GM23338 (cell line): Measurements from ENCODE around the gene SCARF1. TPM values are rescaled to one million over a fixed set of nuclear protein-coding genes. Genes with fewer than 3 reads are reported as not detected.
A peak's percentile ranks its signal among the peaks of the same experiment; 100 is the strongest.

ENCODE experiments used
- ATAC-seq: fragments of 200-7000 bp; cut with Tn5 transposase; 3 replicates; pipeline ENCODE4 v1.9.1; 2020
- DNase-seq: peaks from one replicate; pipeline ENCODE4 v3.0.0-alpha.2; 2015; ENCODE audit warnings: low spot score
- H2AFZ ChIP-seq: fragments of 200-600 bp; sonication (generic); 2 replicates; pipeline ENCODE4 v1.8.0; 2016; ENCODE audit warnings: antibody characterized with exemption, mild to moderate bottlenecking, moderate library complexity
- H3F3A ChIP-seq: fragments of 200-600 bp; sonication (generic); replicated peaks from 2 replicates; pipeline ENCODE4 v1.8.0; 2017; ENCODE audit warnings: antibody characterized with exemption, mixed run types, low read depth
- H3K27ac ChIP-seq: fragments of 200-600 bp; sonication (generic); 2 replicates; pipeline ENCODE4 v1.6.1; 2016; ENCODE audit warnings: low read depth
- H3K27me3 ChIP-seq: fragments of 200-600 bp; sonication (generic); 2 replicates; pipeline ENCODE4 v1.8.0; 2016; ENCODE audit warnings: mild to moderate bottlenecking, mixed run types, moderate library complexity; ENCODE audit not compliant: insufficient read depth
- H3K36me3 ChIP-seq: fragments of 200-600 bp; sonication (generic); 2 replicates; pipeline ENCODE4 v1.8.0; 2016; ENCODE audit warnings: mild to moderate bottlenecking; ENCODE audit not compliant: insufficient read depth
- H3K4me1 ChIP-seq: fragments of 200-600 bp; sonication (generic); 2 replicates; pipeline ENCODE4 v1.8.0; 2016; ENCODE audit warnings: mild to moderate bottlenecking, moderate library complexity; ENCODE audit not compliant: insufficient read depth
- H3K4me2 ChIP-seq: fragments of 200-600 bp; sonication (generic); 2 replicates; pipeline ENCODE4 v1.7.1; 2017; ENCODE audit warnings: mixed run types
- H3K4me3 ChIP-seq: fragments of 200-600 bp; sonication (generic); 2 replicates; pipeline ENCODE4 v1.6.1; 2016; ENCODE audit warnings: mixed run types
- H3K79me2 ChIP-seq: fragments of 200-600 bp; sonication (generic); replicated peaks from 2 replicates; pipeline ENCODE4 v1.8.0; 2017; ENCODE audit warnings: mild to moderate bottlenecking; ENCODE audit not compliant: insufficient read depth
- H3K9me2 ChIP-seq: fragments of 200-600 bp; sonication (generic); 2 replicates; pipeline ENCODE4 v1.8.0; 2017; ENCODE audit not compliant: insufficient read depth
- H4K20me1 ChIP-seq: fragments of 200-600 bp; sonication (generic); replicated peaks from 2 replicates; pipeline ENCODE4 v1.8.0; 2017; ENCODE audit warnings: mild to moderate bottlenecking; ENCODE audit not compliant: insufficient read depth
- H3K27ac Mint-ChIP-seq: 2 replicates; pipeline ENCODE4 v1.8.0; 2020; ENCODE audit warnings: inconsistent platforms, mild to moderate bottlenecking, moderate library complexity, mixed read lengths
- H3K27me3 Mint-ChIP-seq: 3 replicates; pipeline ENCODE4 v1.8.0; 2022; ENCODE audit warnings: low read depth, mild to moderate bottlenecking, moderate library complexity, mixed read lengths, inconsistent platforms; ENCODE audit not compliant: insufficient read depth, poor library complexity
- H3K36me3 Mint-ChIP-seq: 3 replicates; pipeline ENCODE4 v1.8.0; 2021; ENCODE audit warnings: low read depth, mild to moderate bottlenecking, inconsistent platforms, moderate library complexity, mixed read lengths
- H3K4me1 Mint-ChIP-seq: 3 replicates; pipeline ENCODE4 v1.8.0; 2020; ENCODE audit warnings: mild to moderate bottlenecking, inconsistent platforms, mixed read lengths
- H3K4me3 Mint-ChIP-seq: 3 replicates; pipeline ENCODE4 v1.8.0; 2021; ENCODE audit warnings: moderate library complexity, mild to moderate bottlenecking, inconsistent platforms, mixed read lengths
- H3K9me3 Mint-ChIP-seq: 3 replicates; pipeline ENCODE4 v1.8.0; 2020; ENCODE audit warnings: moderate library complexity, mild to moderate bottlenecking, inconsistent platforms, mixed read lengths
- CREB1 ChIP-seq: fragments of 250-450 bp; sonication (Bioruptor Pico); IDR thresholded peaks from 2 replicates; pipeline ENCODE4 v1.5.0; 2020; ENCODE audit warnings: low read depth, mild to moderate bottlenecking, moderate library complexity
- CTCF ChIP-seq, 2 experiments: fragments of 200-600 bp in 1 of 2; sonication (generic) in 1 of 2; conservative IDR thresholded peaks; 2 replicates each; pipeline versions ENCODE4 v1.5.1 to v1.6.1; 2016 to 2017; ENCODE audit warnings: antibody characterized with exemption in 2 of 2, low read depth in 2 of 2, mild to moderate bottlenecking in 2 of 2, moderate library complexity in 1 of 2
- EZH2 ChIP-seq: fragments of 200-600 bp; sonication (generic); IDR thresholded peaks from one replicate; pipeline ENCODE4 v1.8.0; 2017; ENCODE audit warnings: antibody characterized with exemption, mild to moderate bottlenecking, low read depth; ENCODE audit not compliant: unreplicated experiment
- EZH2phosphoT487 ChIP-seq: fragments of 200-600 bp; sonication (generic); IDR thresholded peaks from one replicate; pipeline ENCODE4 v1.8.1; 2018; ENCODE audit warnings: antibody characterized with exemption; ENCODE audit not compliant: unreplicated experiment
- JUNB ChIP-seq: IDR thresholded peaks from one replicate; pipeline ENCODE4 v1.6.1; 2016; ENCODE audit warnings: antibody characterized with exemption; ENCODE audit not compliant: unreplicated experiment
- REST ChIP-seq: IDR thresholded peaks from one replicate; pipeline ENCODE4 v1.6.1; 2018; ENCODE audit warnings: antibody characterized with exemption; ENCODE audit not compliant: unreplicated experiment
- STAT1 ChIP-seq: IDR thresholded peaks from one replicate; pipeline ENCODE4 v1.6.1; 2016; ENCODE audit warnings: antibody characterized with exemption; ENCODE audit not compliant: unreplicated experiment
- ZNF114 ChIP-seq: fragments of 250-450 bp; sonication (Bioruptor Pico); IDR thresholded peaks from 2 replicates; pipeline ENCODE4 v1.5.0; 2020; ENCODE audit warnings: mild to moderate bottlenecking, moderate library complexity
- ZNF331 ChIP-seq: fragments of 250-450 bp; sonication (Bioruptor Pico); IDR thresholded peaks from 2 replicates; pipeline ENCODE4 v1.5.0; 2020; ENCODE audit warnings: low read depth, mild to moderate bottlenecking, moderate library complexity
- ZNF462 ChIP-seq: fragments of 250-450 bp; sonication (Bioruptor Pico); IDR thresholded peaks from 2 replicates; pipeline ENCODE4 v1.5.0; 2020; ENCODE audit warnings: mild to moderate bottlenecking, moderate library complexity
- polyA plus RNA-seq: library from polyadenylated mRNA; unstranded; fragments of >200 nt; fragmentation: Nextera tagmentation; extraction: Ambion mirVana; gene quantifications from 2 replicates; pipeline ENCODE4 v1.2.1, GENCODE V29; 2016
- total RNA-seq: library from RNA; depleted of rRNA; stranded (reverse); fragments of >200 nt; shearing (Covaris generic); gene quantifications from 2 replicates; pipeline ENCODE4 v1.2.3, GENCODE V29; 2014

SCARF1 gene
- total and polyA plus RNA-seq, 2 experiments from 2014 or later = 0.76 to 1.6 TPM

GRCh38 chr17:1630662-1631061 is 14.9 kb downstream of the SCARF1 start (continued):
- no peak for TF ChIP-seq ZNF462 (CRISPR knock-in tag)
- TF ChIP-seq CREB1 (CRISPR knock-in tag) = no peak
- TF ChIP-seq EZH2 = no peak
- no peak for TF ChIP-seq ZNF114

- H3K27ac Mint-ChIP-seq = no peak overlapping the region
- H3K4me1 Mint-ChIP-seq = peaks cover 24% of the 10 kb centered on the region
- Histone ChIP-seq H3K4me1 (no peaks in the 10 kb centered on the region; the same call in 1 of the 2 replicates), H3K79me2 (no peaks in the 10 kb centered on the region), H3K4me3 (peak overlapping the region; percentile 86), H4K20me1 (no peaks in the 10 kb centered on the region), H3K9me2 (no peaks in the 10 kb centered on the region), H3K27ac (no peak overlapping the region), H3K27me3 (peaks cover 8% of the 10 kb centered on the region; the same call in 1 of the 2 replicates), H2AFZ (peak overlapping the region; percentile 94), H3F3A (0 out of 2 replicates have a peak, but pooled peaks cover 13% of the 10 kb centered on the region), H3K4me2 (peak overlapping the region; percentile 98), H3K36me3 (no peaks in the 10 kb centered on the region)
- peak overlapping the region; percentile 66 for H3K4me3 Mint-ChIP-seq
- peaks cover 2% of the 10 kb centered on the region; the same call in 2 of the 3 replicates for H3K9me3 Mint-ChIP-seq
- ATAC-seq (peak; percentile 11), DNase-seq (peak; percentile 85)
- H3K36me3 Mint-ChIP-seq = no peaks in the 10 kb centered on the region; the same call in 2 of the 3 replicates
- peaks cover 17% of the 10 kb centered on the region for H3K27me3 Mint-ChIP-seq
- TF ChIP-seq JUNB = no peak
- TF ChIP-seq STAT1 = no peak
- TF ChIP-seq CREB1 (CRISPR knock-in tag) = no peak
- no peak for TF ChIP-seq EZH2phosphoT487
- TF ChIP-seq REST = no peak
- TF ChIP-seq CTCF (conservative IDR thresholded peaks at IDR 0.05; ENCODE audit: low read depth in 2 of 2) = peak; percentile 66 to 85
- no peak for TF ChIP-seq ZNF114
- 0 out of 2 replicates have a peak, but pooled peaks have one; percentile 13 for TF ChIP-seq ZNF331 (CRISPR knock-in tag)
These were observed 15.8 kb downstream of the SCARF1 start for GRCh38 chr17:1629504-1630310.
